Measurements from ENCODE around the gene HOXA9.

GRCh38 chr7:27129729-27130539 is 35.4 kb downstream of the HOXA9 start:
- TF ChIP-seq CTCF (IDR thresholded peaks at IDR 0.05) (peak in 1 of 4 experiments; percentile 14), POLR2A (IDR thresholded peaks at IDR 0.05) (no peak), POLR2AphosphoS5 (IDR thresholded peaks at IDR 0.05) (peak in 2 of 4 donors; percentile 17 to 32)

All from sigmoid colon (tissue), 4 donors.